Vagina (tissue), 2 donors: ENCODE measurements around the gene SPTY2D1. TPM values are rescaled to one million over a fixed set of nuclear protein-coding genes. Genes with fewer than 3 reads are reported as not detected.
"Not testable (repeated sequence)": the region's sequence is repeated elsewhere in the genome, so short reads cannot be mapped to it uniquely, and the experiment has no call there.

Experiments
- DNase-seq, 2 donors: peaks; one replicate each; pipeline ENCODE4 v3.0.0-alpha.2; 2017; ENCODE audit errors: extremely low spot score in 2 of 2
- H3K27ac ChIP-seq: fragments of 200-600 bp; sonication (generic); one replicate; pipeline ENCODE4 v1.5.1; 2019
- H3K27me3 ChIP-seq: fragments of 200-600 bp; sonication (generic); one replicate; pipeline ENCODE4 v1.5.1; 2019
- H3K36me3 ChIP-seq, 2 donors: fragments of 200-600 bp; sonication (generic); one replicate each; pipeline ENCODE4 v1.5.1; 2017 to 2019
- H3K4me1 ChIP-seq: fragments of 200-600 bp; sonication (generic); one replicate; pipeline ENCODE4 v1.5.1; 2019
- H3K4me3 ChIP-seq, 2 donors: fragments of 200-600 bp; sonication (generic); 1 replicate in 1 of 2; 2 replicates in 1 of 2; pipeline ENCODE4 v1.5.1; 2016 to 2019
- H3K9me3 ChIP-seq: fragments of 200-600 bp; sonication (generic); one replicate; pipeline ENCODE4 v1.5.1; 2019
- CTCF ChIP-seq, 3 experiments: fragments of 450-650 bp in 2 of 3; fragments of 200-600 bp in 1 of 3; sonication (generic) in 1 of 3; IDR thresholded peaks; one replicate each; pipeline ENCODE4 v1.5.1; 2017 to 2019; ENCODE audit warnings: antibody characterized with exemption in 3 of 3, mild to moderate bottlenecking in 2 of 3, moderate library complexity in 2 of 3
- POLR2A ChIP-seq, 2 donors: fragments of 450-650 bp; IDR thresholded peaks; one replicate each; pipeline ENCODE4 v1.6.1; 2017; ENCODE audit warnings: antibody characterized with exemption in 2 of 2, mild to moderate bottlenecking in 2 of 2, moderate library complexity in 2 of 2
- POLR2AphosphoS5 ChIP-seq, 2 donors: sonication (generic); formaldehyde crosslinking; IDR thresholded peaks; one replicate each; pipeline ENCODE4 v1.9.0; 2017; ENCODE audit warnings: antibody characterized with exemption in 2 of 2, mild to moderate bottlenecking in 2 of 2, low read depth in 1 of 2; ENCODE audit not compliant: insufficient read depth in 1 of 2
- intact Hi-C: fragments of 100-400 bp; cut with DNase I; formaldehyde crosslinking; loops from one replicate; pipeline ENCODE4 v1.15.1; 2023
- total RNA-seq: library from RNA; depleted of rRNA; stranded (reverse); fragments of >200 nt; gene quantifications from one replicate; pipeline ENCODE4 v1.2.3, GENCODE V29; 2016

Gene SPTY2D1
- total RNA-seq, 1 donor from 2014 or later = 23.8 TPM

- no peaks in the 10 kb centered on the region for H3K27me3 ChIP-seq
- H3K9me3 ChIP-seq = no peaks in the 10 kb centered on the region
- intact Hi-C loops = no loop called here
- TF ChIP-seq POLR2A (IDR thresholded peaks at IDR 0.05) = no peak
- H3K27ac ChIP-seq = no peak overlapping the region
- H3K4me1 ChIP-seq = no peaks in the 10 kb centered on the region
- DNase-seq = no peak
- H3K36me3 ChIP-seq = no peaks in the 10 kb centered on the region
- no peak overlapping the region for H3K4me3 ChIP-seq
Measured at GRCh38 chr11:18657673-18658072, 23.5 kb upstream of the SPTY2D1 start.

DNA sequence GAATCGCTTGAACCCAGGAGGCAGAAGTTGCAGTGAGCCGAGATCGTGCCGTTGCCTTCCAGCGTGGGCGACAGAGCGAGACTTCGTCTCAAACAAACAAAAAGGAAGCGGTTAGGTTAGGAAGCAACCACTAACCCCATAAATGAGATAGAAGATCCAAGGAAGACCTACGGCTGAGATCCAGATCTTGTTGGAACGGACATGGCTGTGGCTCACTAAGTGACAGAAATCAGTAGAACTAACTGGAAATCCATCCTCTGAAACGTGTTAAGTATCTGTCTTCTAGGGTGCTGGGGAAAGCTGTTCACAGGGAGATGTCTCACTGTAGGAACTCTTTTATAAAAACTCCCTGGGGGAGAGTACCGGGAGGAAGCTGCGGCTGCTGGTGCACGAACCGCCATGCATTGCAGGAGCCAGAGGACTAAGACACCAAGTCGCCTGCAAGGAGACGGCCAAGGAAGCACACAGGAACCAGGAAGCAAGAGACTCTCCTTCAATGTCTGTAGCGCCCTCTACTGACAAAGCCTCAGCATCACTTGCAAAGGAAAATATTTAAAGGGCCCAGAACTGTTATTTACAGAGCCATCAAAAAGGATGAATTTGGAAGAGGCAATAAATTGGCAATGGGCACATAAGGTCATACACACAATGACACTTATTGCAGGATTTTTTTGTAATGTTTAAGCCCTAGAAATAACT lies 16.9 kb upstream of the SPTY2D1 start:
- no peak overlapping the region for H3K27ac ChIP-seq
- no peaks in the 10 kb centered on the region for H3K36me3 ChIP-seq
- TF ChIP-seq CTCF (IDR thresholded peaks at IDR 0.05) = no peak
- no peak for TF ChIP-seq POLR2A (IDR thresholded peaks at IDR 0.05)
- no peak for TF ChIP-seq POLR2AphosphoS5 (IDR thresholded peaks at IDR 0.05; ENCODE audit: insufficient read depth in 1 of 2, low read depth in 1 of 2)
- no peak for DNase-seq
- H3K4me3 ChIP-seq = no peak overlapping the region
- intact Hi-C loops = no loop called here
- no peaks in the 10 kb centered on the region for H3K27me3 ChIP-seq
- H3K9me3 ChIP-seq = no peaks in the 10 kb centered on the region
- H3K4me1 ChIP-seq = no peaks in the 10 kb centered on the region

DNA sequence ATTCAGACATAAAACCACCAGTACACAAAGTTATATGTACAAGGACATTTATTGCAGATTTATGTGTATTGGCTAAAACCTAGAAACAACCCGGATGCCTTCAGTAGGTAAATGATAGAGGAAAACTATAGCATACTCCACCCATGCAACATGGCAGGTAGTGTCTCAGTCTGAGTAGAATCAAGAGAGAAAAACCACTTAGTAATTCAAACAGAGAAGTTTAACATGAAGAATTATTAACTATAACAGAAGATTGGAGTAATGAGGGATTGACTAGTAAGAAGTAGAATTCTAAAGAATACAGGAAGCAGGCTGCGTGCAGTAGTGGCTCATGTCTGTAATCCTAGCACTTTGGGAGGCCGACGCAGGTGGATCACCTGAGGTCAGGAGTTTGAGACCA lies 16.2 kb upstream of the SPTY2D1 start:
- intact Hi-C loops = no loop called here
- no peaks in the 10 kb centered on the region for H3K27me3 ChIP-seq
- H3K36me3 ChIP-seq = no peaks in the 10 kb centered on the region
- TF ChIP-seq POLR2A (IDR thresholded peaks at IDR 0.05) = no peak
- no peak for TF ChIP-seq POLR2AphosphoS5 (IDR thresholded peaks at IDR 0.05; ENCODE audit: insufficient read depth in 1 of 2, low read depth in 1 of 2)
- no peak for TF ChIP-seq CTCF (IDR thresholded peaks at IDR 0.05)
- DNase-seq = no peak
- no peak overlapping the region for H3K27ac ChIP-seq
- no peaks in the 10 kb centered on the region for H3K4me1 ChIP-seq
- H3K4me3 ChIP-seq = no peak overlapping the region
- no peaks in the 10 kb centered on the region for H3K9me3 ChIP-seq

GRCh38 chr11:18643034-18643433 lies 8.9 kb upstream of the SPTY2D1 start:
- H3K9me3 ChIP-seq, H3K36me3 ChIP-seq, H3K4me1 ChIP-seq, H3K4me3 ChIP-seq, DNase-seq, H3K27ac ChIP-seq, H3K27me3 ChIP-seq, intact Hi-C loops: not testable (repeated sequence)

DNA sequence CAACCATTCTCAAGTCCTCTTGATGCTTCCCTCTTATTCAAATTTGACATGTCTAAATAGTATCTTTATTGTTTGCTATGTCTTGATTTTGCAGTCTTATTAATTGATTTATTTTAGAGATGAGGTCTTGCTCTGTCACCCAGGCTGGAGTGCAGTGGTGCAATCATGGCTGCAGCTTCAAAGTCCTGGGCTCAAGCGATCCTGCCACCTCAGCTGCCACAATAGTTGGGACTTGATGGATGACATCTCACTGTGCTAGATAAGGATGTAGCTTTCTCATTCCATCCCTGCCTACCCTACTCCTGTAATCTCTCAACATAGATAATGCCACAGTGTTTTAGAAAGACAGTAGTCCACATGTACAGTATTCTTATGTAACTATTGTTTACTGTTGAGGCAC lies 7.5 kb upstream of the SPTY2D1 start:
- intact Hi-C loops = no loop called here
- H3K27me3 ChIP-seq = no peaks in the 10 kb centered on the region
- H3K27ac ChIP-seq = no peak overlapping the region
- H3K36me3 ChIP-seq = no peaks in the 10 kb centered on the region
- no peak overlapping the region for H3K4me3 ChIP-seq
- no peaks in the 10 kb centered on the region for H3K9me3 ChIP-seq
- no peaks in the 10 kb centered on the region for H3K4me1 ChIP-seq
- DNase-seq = no peak
- no peak for TF ChIP-seq CTCF (IDR thresholded peaks at IDR 0.05)

DNA sequence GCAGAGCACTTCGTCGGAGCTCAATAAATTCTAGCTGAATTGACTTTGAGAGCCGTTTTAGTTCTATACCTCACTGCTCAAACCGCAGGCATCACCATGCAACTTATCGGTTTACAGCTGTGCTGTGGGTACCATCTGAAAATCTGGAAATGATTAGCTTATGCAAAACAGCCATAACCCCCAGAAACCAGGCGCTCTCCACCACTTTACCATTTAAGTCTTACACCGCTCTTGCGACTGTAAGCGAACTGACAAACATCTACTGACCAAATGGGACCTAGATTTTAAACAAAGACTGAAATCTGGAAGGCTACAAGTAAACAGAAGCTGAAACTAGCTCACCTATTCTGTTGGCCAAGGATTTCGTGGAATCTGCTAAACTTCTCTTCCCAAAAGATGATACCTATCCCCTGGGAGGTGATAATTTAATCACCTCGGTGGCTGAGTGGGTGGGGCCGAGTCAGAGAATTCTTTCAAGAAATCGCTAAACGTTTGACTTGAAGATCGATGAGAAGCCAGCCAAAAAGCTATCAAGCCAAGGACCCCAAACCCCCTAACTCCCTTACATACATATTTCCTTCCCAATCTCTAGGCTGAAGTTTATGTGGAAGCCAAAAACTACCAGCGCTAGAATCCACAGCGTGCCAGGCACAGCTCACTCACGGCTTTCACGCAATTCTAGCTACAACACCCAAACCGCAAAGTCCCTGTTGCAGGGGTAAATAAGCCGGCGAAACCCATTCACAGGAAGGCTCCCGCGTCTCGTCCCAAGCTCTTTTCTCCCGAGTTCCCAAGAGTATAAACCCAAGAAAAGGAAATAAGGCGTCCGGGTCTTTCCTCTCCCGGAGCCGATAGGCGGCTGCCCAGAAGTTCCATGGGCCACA lies 644 bp downstream of the SPTY2D1 start:
- peaks cover 27% of the 10 kb centered on the region for H3K4me1 ChIP-seq
- intact Hi-C loops = loop anchor here (10.0 kb wide), 1 partner anchor 91 kb away; the partner anchor contains the start of gene IGSF22

More for the DNA sequence above, 644 bp downstream of the SPTY2D1 start:
- no peak for DNase-seq
- Histone ChIP-seq H3K36me3 (no peaks in the 10 kb centered on the region), H3K27me3 (no peaks in the 10 kb centered on the region), H3K9me3 (no peaks in the 10 kb centered on the region), H3K4me3 (peak overlapping the region; percentile 61 to 69), H3K27ac (peak overlapping the region; percentile 82)
- TF ChIP-seq POLR2A (IDR thresholded peaks at IDR 0.05) (no peak), CTCF (IDR thresholded peaks at IDR 0.05) (no peak), POLR2AphosphoS5 (IDR thresholded peaks at IDR 0.05; ENCODE audit: insufficient read depth in 1 of 2, low read depth in 1 of 2) (no peak)
